Ascending aorta (tissue), 2 donors: ENCODE results near the gene CTDNEP1. TPM values are rescaled to one million over a fixed set of nuclear protein-coding genes. Genes with fewer than 3 reads are reported as not detected.

Experiments used
- DNase-seq, 2 donors: peaks; one replicate each; pipeline ENCODE4 v3.0.0-alpha.2; 2019; ENCODE audit warnings: low spot score in 2 of 2
- H3K27ac ChIP-seq, 2 donors: fragments of 200-600 bp; sonication (generic); one replicate each; pipeline ENCODE4 v1.5.1; 2016 to 2017; ENCODE audit warnings: mild to moderate bottlenecking in 1 of 2
- H3K27me3 ChIP-seq: fragments of 200-600 bp; sonication (generic); one replicate; pipeline ENCODE4 v1.5.1; 2017
- H3K36me3 ChIP-seq, 2 donors: fragments of 200-600 bp; sonication (generic); one replicate each; pipeline ENCODE4 v1.5.1; 2016
- H3K4me1 ChIP-seq, 2 donors: fragments of 200-600 bp; sonication (generic); one replicate each; pipeline ENCODE4 v1.5.1; 2016 to 2017; ENCODE audit warnings: mild to moderate bottlenecking in 1 of 2
- H3K4me3 ChIP-seq, 2 donors: fragments of 200-600 bp; sonication (generic); one replicate each; pipeline ENCODE4 v1.5.1; 2016 to 2017; ENCODE audit warnings: mild to moderate bottlenecking in 1 of 2
- H3K9me3 ChIP-seq, 2 donors: fragments of 200-600 bp; sonication (generic); one replicate each; pipeline ENCODE4 v1.5.1; 2016
- CTCF ChIP-seq, 3 experiments: fragments of 200-600 bp in 2 of 3; fragments of 450-650 bp in 1 of 3; sonication (generic) in 2 of 3; IDR thresholded peaks; one replicate each; pipeline ENCODE4 v1.5.1; 2016 to 2019; ENCODE audit warnings: antibody characterized with exemption in 3 of 3, mild to moderate bottlenecking in 1 of 3, moderate library complexity in 1 of 3
- intact Hi-C: fragments of 100-400 bp; cut with DNase I; formaldehyde crosslinking; loops from one replicate; pipeline ENCODE4 v1.15.1; 2023
- total RNA-seq: library from RNA; depleted of rRNA; stranded (reverse); fragments of >200 nt; gene quantifications from one replicate; pipeline ENCODE4 v1.1.0, GENCODE V29; 2016

Gene CTDNEP1
- total RNA-seq, 1 donor from 2014 or later: 81.4 TPM

DNA sequence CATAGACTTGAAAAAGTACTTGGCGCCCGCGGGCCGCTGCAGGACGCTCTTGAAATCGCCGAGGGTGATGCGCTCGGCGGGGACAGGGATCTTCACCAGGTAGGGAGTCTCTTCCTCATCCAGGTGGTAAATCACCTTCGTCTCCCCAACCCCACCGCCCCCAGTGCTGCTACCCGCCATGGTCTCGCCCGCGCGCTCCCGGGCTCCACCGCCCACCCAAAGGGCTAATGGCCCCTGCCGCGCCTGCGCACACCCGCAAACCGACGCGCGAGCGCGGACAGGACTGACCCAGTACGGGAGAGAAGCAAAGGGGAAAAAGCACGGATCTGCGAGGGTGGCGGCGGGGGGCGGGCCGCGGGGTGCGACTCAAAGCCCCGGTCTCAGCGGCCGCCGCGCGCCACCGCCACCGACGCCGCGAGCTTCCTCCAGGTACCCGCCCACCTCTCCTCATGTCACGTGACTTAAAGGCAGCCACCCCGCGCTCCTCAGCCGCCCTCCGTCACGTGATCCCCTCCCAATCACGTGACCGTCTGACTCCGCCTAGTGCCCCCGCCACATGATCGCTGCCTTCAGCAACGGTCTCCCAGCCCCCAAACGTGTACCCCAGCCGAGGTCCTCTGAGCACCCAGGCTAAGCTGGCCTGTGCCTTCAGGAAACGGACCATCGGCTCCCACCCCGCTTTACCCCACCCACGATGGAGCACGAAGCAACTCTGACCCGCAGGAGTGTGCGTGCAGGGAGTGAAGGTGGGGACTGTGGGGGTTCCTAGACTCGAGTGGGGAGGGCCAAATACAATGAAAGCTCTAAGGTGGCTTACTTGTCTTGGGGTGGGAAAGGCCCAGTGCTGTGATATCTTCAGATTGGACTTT is 17.2 kb downstream of the CTDNEP1 start, which contains the start of gene DVL2:
DVL2 (minus strand) TSS at position 435 of the 869 bp plus-strand sequence; CDS start at position 180, 255 bp downstream.
- Histone ChIP-seq H3K4me3 (peak within 1 kb of the TSS; percentile 86 to 96), H3K27me3 (no peaks in the 10 kb centered on the region), H3K27ac (peak within 1 kb of the TSS; percentile 74 to 83), H3K36me3 (peaks cover 20 to 31% of the 10 kb centered on the region in 2 donors), H3K4me1 (peaks cover 8 to 17% of the 10 kb centered on the region in 2 donors), H3K9me3 (no peaks in the 10 kb centered on the region)
- peak; percentile 82 to 97 for DNase-seq
- intact Hi-C loops: no loop called here
- TF ChIP-seq CTCF (IDR thresholded peaks at IDR 0.05): no peak

- H3K36me3 ChIP-seq: peaks cover 26 to 37% of the 10 kb centered on the region in 2 donors
- peaks cover 8 to 17% of the 10 kb centered on the region in 2 donors for H3K4me1 ChIP-seq
- no peaks in the 10 kb centered on the region for H3K27me3 ChIP-seq
- intact Hi-C loops: no loop called here
- peak overlapping the region; percentile 74 to 83 for H3K27ac ChIP-seq
- DNase-seq: no peak
- H3K4me3 ChIP-seq: peak overlapping the region; percentile 86 to 96
- no peaks in the 10 kb centered on the region for H3K9me3 ChIP-seq
- TF ChIP-seq CTCF (IDR thresholded peaks at IDR 0.05): no peak
Measured at GRCh38 chr17:7233701-7234082, 17.8 kb downstream of the CTDNEP1 start.

DNA sequence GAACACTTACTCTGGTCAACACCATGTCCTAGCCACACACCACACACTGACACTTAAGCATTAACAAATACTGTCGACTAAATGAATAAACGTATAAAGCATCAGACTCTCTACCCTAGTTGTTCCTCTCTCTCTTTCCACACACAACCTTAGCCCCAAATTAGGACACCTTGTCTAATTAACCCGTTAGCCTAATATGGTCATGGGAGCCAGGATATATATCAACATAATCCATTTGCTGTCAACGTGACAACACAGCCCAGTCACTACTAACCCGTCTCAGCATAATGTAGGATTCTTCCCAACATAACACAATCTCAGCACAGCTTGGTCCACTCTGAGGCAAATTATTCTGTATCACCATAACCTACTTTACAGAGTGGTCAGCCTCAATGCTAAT is 19.4 kb downstream of the CTDNEP1 start:
- Histone ChIP-seq H3K27me3 (no peaks in the 10 kb centered on the region), H3K9me3 (no peaks in the 10 kb centered on the region), H3K36me3 (peaks cover 41 to 51% of the 10 kb centered on the region in 2 donors), H3K4me1 (peaks cover 4 to 17% of the 10 kb centered on the region in 2 donors), H3K27ac (no peak overlapping the region), H3K4me3 (peak overlapping the region; percentile 86 to 96)
- no peak for DNase-seq
- TF ChIP-seq CTCF (IDR thresholded peaks at IDR 0.05): no peak
- intact Hi-C loops: no loop called here

DNA sequence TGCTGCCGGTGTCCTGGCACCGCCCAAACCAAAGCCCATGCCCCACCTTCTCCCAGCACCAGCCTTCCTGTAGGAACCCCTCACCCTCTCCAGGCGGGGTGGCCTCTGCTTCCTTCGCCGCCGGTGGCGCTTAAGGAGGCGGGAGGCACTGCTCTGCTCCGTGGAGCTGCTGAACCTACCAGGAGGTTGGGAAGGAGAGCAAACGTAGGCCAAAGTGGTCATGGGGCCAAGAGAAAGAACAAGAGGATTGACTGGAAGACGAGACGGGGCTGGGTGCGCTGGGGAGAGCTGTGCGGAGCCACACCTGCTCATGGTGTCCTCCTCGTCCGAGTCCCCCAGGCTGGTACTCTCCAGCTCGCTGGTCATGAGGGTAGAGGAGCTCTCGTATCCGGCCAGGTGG is 22.0 kb downstream of the CTDNEP1 start:
- no peak for DNase-seq
- no peaks in the 10 kb centered on the region for H3K27me3 ChIP-seq

DNA sequence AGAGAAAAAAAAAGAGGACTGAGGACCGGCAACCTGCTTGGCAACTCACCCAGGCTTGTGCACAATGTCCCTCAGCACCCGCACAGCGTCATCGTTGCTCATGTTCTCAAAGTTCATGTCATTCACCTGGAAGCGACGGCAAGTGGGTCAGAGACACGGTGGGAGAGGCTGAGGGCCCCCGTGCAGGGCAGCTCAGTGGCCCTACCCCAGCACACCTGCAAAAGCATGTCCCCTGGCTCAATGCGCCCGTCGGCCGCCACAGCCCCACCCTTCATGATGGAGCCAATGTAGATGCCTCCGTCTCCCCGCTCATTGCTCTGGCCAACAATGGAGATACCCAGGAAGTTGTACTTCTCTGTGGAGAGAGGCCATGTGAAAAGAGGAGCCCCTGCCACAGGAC is 22.6 kb downstream of the CTDNEP1 start:
- H3K27me3 ChIP-seq: no peaks in the 10 kb centered on the region
- DNase-seq: no peak
- H3K27ac ChIP-seq: no peak overlapping the region
- peaks cover 4 to 12% of the 10 kb centered on the region in 2 donors for H3K4me1 ChIP-seq
- H3K4me3 ChIP-seq: no peak overlapping the region
- intact Hi-C loops: no loop called here
- peaks cover 65% of the 10 kb centered on the region in 2 donors for H3K36me3 ChIP-seq
- TF ChIP-seq CTCF (IDR thresholded peaks at IDR 0.05): no peak
- no peaks in the 10 kb centered on the region for H3K9me3 ChIP-seq

More for the DNA sequence above, 22.0 kb downstream of the CTDNEP1 start:
- H3K4me1 ChIP-seq: peaks cover 4 to 12% of the 10 kb centered on the region in 2 donors
- TF ChIP-seq CTCF (IDR thresholded peaks at IDR 0.05): no peak
- H3K9me3 ChIP-seq: no peaks in the 10 kb centered on the region
- intact Hi-C loops: no loop called here
- no peak overlapping the region for H3K4me3 ChIP-seq
- H3K36me3 ChIP-seq: peaks cover 59% of the 10 kb centered on the region in 2 donors
- H3K27ac ChIP-seq: no peak overlapping the region
